MM.1S (cell line): ENCODE data around the gene PLD6.

Experiments
- DNase-seq: peaks from one replicate; pipeline ENCODE4 v3.0.0-alpha.2; 2015
- H2AFZ ChIP-seq: fragments of 300-600 bp; sonication (generic); 2 replicates; pipeline ENCODE4 v1.6.0; 2016; ENCODE audit warnings: antibody characterized with exemption, low read length
- H3F3A ChIP-seq: fragments of 300-600 bp; sonication (generic); 2 replicates; pipeline ENCODE4 v1.6.1; 2016; ENCODE audit warnings: mild to moderate bottlenecking, antibody characterized with exemption, low read length, moderate library complexity, mixed read lengths; ENCODE audit not compliant: insufficient read depth
- H3K27ac ChIP-seq: fragments of 300-600 bp; sonication (generic); 2 replicates; pipeline ENCODE4 v1.5.1; 2016; ENCODE audit warnings: mild to moderate bottlenecking, low read length
- H3K27me3 ChIP-seq: fragments of 300-600 bp; sonication (generic); replicated peaks from 2 replicates; pipeline ENCODE4 v1.6.0; 2016; ENCODE audit warnings: low read length; ENCODE audit not compliant: insufficient read depth
- H3K36me3 ChIP-seq: fragments of 300-600 bp; sonication (generic); replicated peaks from 2 replicates; pipeline ENCODE4 v1.6.1; 2016; ENCODE audit warnings: mild to moderate bottlenecking, low read length, mixed read lengths; ENCODE audit not compliant: insufficient read depth
- H3K4me1 ChIP-seq: fragments of 300-600 bp; sonication (generic); 2 replicates; pipeline ENCODE4 v1.6.1; 2016; ENCODE audit warnings: low read length, mixed read lengths
- H3K4me2 ChIP-seq: fragments of 300-600 bp; sonication (generic); 2 replicates; pipeline ENCODE4 v1.6.0; 2016; ENCODE audit warnings: low read depth, low read length
- H3K4me3 ChIP-seq: fragments of 300-600 bp; sonication (generic); 2 replicates; pipeline ENCODE4 v1.5.1; 2016; ENCODE audit warnings: low read length, mixed read lengths
- H3K79me2 ChIP-seq: fragments of 300-600 bp; sonication (generic); 2 replicates; pipeline ENCODE4 v1.6.1; 2016; ENCODE audit warnings: mixed run types, low read length, mixed read lengths
- H3K9ac ChIP-seq: fragments of 300-600 bp; sonication (generic); 2 replicates; pipeline ENCODE4 v1.6.1; 2016; ENCODE audit warnings: low read length, mixed read lengths
- H3K9me2 ChIP-seq: fragments of 300-600 bp; sonication (generic); replicated peaks from 2 replicates; pipeline ENCODE4 v1.6.1; 2016; ENCODE audit warnings: mild to moderate bottlenecking, low read length, mixed read lengths; ENCODE audit not compliant: insufficient read depth
- H3K9me3 ChIP-seq: fragments of 300-600 bp; sonication (generic); replicated peaks from 2 replicates; pipeline ENCODE4 v1.6.1; 2016; ENCODE audit warnings: mild to moderate bottlenecking, low read length, mixed read lengths; ENCODE audit not compliant: insufficient read depth
- H4K20me1 ChIP-seq: fragments of 300-600 bp; sonication (generic); 2 replicates; pipeline ENCODE4 v1.6.1; 2016; ENCODE audit warnings: mild to moderate bottlenecking, low read length, moderate library complexity, mixed read lengths; ENCODE audit not compliant: insufficient read depth
- CTCF ChIP-seq: fragments of 300-600 bp; sonication (generic); IDR thresholded peaks from 2 replicates; pipeline ENCODE4 v1.5.1; 2016; ENCODE audit warnings: antibody characterized with exemption, low read length, mixed read lengths
- EZH2 ChIP-seq: fragments of 300-600 bp; sonication (generic); optimal IDR thresholded peaks from 2 replicates; pipeline ENCODE3; 2017; ENCODE audit warnings: low read depth, mild to moderate bottlenecking, antibody characterized with exemption, low read length, mixed read lengths
- EZH2phosphoT487 ChIP-seq: fragments of 300-600 bp; sonication (generic); IDR thresholded peaks from 2 replicates; pipeline ENCODE4 v1.6.1; 2018; ENCODE audit warnings: antibody characterized with exemption, low read length

PLD6 gene

DNA sequence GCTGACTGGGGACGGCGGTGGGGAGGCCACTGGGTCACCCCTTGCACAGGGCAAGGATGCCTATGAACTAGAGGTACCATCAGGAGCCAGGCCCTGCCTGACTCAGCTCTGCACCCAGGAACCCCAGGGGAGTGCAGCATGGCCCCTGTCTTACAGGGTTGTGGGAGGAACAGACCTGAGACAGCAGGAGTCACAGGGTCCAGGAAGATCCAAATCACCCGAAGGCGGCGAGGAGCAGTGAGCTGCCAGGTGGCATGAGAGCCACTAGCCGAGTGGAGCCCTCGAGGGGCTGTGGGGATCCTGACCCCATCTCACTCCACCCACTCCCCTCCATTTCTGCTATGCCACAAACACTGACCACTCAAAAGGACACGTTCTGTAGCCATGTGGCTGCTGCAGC lies 30.8 kb downstream of the PLD6 start:
- no peaks in the 10 kb centered on the region for H3K9me2 ChIP-seq
- no peak overlapping the region for H3K9ac ChIP-seq
- peaks cover 5% of the 10 kb centered on the region; the same call in 1 of the 2 replicates for H3K36me3 ChIP-seq
- TF ChIP-seq EZH2 (no peak), EZH2phosphoT487 (no peak), CTCF (no peak)
- H4K20me1 ChIP-seq: no peaks in the 10 kb centered on the region
- H3F3A ChIP-seq: no peaks in the 10 kb centered on the region
- H3K4me2 ChIP-seq: no peak overlapping the region
- H2AFZ ChIP-seq: no peak overlapping the region
- DNase-seq: no peak
- no peaks in the 10 kb centered on the region for H3K9me3 ChIP-seq
- no peaks in the 10 kb centered on the region for H3K27me3 ChIP-seq
- H3K4me1 ChIP-seq: no peaks in the 10 kb centered on the region
- no peak overlapping the region for H3K4me3 ChIP-seq
- no peak overlapping the region for H3K27ac ChIP-seq
- no peaks in the 10 kb centered on the region for H3K79me2 ChIP-seq

GRCh38 chr17:17173921-17174320 lies 32.2 kb downstream of the PLD6 start:
- Histone ChIP-seq H3K9me3 (no peaks in the 10 kb centered on the region), H4K20me1 (no peaks in the 10 kb centered on the region), H3K27me3 (no peaks in the 10 kb centered on the region), H3K9me2 (no peaks in the 10 kb centered on the region), H3K27ac (no peak overlapping the region), H3K4me1 (no peaks in the 10 kb centered on the region), H3K4me3 (no peak overlapping the region), H3K4me2 (no peak overlapping the region), H3K9ac (no peak overlapping the region), H3F3A (no peaks in the 10 kb centered on the region), H3K36me3 (peaks cover 5% of the 10 kb centered on the region; the same call in 1 of the 2 replicates), H3K79me2 (no peaks in the 10 kb centered on the region), H2AFZ (no peak overlapping the region)
- DNase-seq: no peak
- TF ChIP-seq EZH2phosphoT487 (no peak), CTCF (no peak), EZH2 (no peak)

DNA sequence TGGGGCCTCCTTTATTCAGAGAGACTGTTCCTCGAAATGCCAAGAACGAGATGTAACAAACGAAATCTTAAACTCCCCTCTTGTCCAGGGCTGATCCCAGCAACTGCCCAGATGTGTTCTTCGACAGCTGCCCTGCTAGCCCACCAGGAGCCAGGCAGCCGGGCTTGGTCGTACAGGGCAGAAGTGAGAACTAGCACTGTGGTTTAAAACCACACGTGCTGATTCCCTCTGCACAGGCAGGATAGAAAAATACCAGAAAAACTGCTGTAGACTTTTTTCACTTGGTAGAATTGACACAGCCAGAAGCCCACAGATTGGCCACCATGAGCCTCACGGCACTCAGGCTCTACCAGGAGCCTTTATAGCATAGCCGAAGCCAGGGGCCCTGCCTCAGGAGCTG lies 33.1 kb downstream of the PLD6 start:
- TF ChIP-seq CTCF: no peak
- TF ChIP-seq EZH2phosphoT487: no peak
- TF ChIP-seq EZH2: no peak
- H3K9me3 ChIP-seq: no peaks in the 10 kb centered on the region
- DNase-seq: no peak
- no peaks in the 10 kb centered on the region for H3K79me2 ChIP-seq
- no peak overlapping the region for H3K4me3 ChIP-seq
- no peak overlapping the region for H2AFZ ChIP-seq
- no peak overlapping the region for H3K4me2 ChIP-seq
- peaks cover 5% of the 10 kb centered on the region; the same call in 1 of the 2 replicates for H3K36me3 ChIP-seq
- no peaks in the 10 kb centered on the region for H3F3A ChIP-seq
- H3K4me1 ChIP-seq: no peaks in the 10 kb centered on the region
- H3K9ac ChIP-seq: no peak overlapping the region
- H3K9me2 ChIP-seq: no peaks in the 10 kb centered on the region
- no peaks in the 10 kb centered on the region for H4K20me1 ChIP-seq
- no peaks in the 10 kb centered on the region for H3K27me3 ChIP-seq
- H3K27ac ChIP-seq: no peak overlapping the region
